ENCODE data around the gene SUSD1.

- TF ChIP-seq CTCF (conservative IDR thresholded peaks at IDR 0.05; ENCODE audit: low read length) (no peak), EZH2phosphoT487 (IDR thresholded peaks at IDR 0.05; ENCODE audit: borderline replicate concordance, low read depth, low read length) (no peak)
Observed at GRCh38 chr9:112038017-112038408, 137.1 kb downstream of the SUSD1 start.
